ENCODE data around the gene AGRN.
"Not testable (repeated sequence)": the region's sequence is repeated elsewhere in the genome, so short reads cannot be mapped to it uniquely, and the experiment has no call there.

The AGRN gene

DNA sequence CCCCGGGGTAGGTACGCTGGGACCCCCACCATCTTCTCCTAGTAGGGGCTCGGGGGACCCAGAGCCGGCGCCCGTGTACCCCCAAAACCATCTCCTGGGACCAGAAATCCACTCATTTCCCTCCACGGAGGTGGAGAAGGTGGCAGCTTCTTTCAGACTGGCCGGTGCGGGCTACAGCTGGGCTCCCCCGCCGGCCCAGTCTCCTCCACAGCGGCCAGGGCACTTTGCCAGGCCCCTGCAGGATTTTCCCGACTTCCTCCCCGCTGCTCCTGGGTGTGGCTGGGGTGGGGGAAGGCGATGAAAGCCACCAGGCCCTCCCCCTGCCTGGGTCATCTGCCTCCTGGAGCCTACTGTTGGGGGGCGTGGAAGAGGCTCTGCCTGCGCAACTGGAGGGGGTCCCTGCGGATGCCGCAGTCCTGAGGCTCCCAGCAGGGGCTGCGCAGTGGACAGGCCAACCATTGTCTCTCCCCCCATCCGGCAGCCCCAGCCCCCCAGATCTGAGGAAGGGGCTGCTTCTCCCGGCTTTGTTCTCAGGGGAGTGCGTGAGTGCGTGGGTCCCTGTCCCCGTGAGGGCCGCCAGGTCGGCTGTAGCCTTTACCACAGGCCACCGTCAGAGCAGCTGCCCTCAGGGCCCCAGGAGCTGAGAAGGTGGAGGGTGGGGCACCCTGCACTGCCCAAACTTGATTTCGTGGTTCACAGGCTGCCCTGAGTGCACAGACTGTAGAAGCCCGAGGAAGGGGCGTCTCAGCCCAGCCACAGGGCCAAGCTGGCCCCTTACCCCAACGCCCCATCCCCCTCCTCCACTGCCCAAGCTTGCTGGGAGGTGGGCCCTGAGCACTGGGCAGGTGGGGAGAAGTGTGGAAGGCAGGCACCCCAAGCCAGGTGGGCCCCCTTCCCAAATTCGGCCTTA lies 1.3 kb downstream of the AGRN start:
- no peak for DNase-seq

GRCh38 chr1:1021920-1022259 lies 2.0 kb downstream of the AGRN start:
- DNase-seq, result no peak

DNA sequence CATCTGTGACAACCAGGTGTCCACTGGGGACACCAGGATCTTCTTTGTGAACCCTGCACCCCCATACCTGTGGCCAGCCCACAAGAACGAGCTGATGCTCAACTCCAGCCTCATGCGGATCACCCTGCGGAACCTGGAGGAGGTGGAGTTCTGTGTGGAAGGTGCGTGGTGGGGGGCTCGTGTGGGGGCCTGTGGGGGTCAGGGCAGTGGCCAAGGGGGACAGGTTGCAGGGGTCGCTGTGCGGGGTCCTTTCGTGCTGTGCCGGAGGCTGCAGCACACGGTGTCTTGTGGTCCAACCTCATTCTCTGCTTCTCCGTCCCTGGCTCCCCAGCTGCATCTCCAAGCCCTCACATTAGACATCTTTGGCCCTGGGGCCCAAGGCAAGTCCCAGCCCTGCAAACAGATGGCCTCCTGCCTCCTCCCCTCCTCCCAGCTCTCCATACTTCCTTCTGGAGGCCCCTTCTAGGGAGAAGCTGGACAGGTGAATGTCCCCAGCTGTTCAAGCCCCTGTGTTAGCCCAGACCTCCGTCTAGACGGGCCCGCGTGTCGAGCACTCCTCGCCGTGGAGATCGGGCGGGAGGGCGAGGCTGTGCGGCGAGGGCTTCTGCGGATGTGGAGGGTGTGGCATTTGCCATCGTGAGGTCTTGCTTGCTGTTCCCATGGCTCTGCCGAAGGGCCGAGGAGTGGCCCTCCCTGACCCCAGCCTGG lies 2.5 kb downstream of the AGRN start:
- no peak for DNase-seq

DNA sequence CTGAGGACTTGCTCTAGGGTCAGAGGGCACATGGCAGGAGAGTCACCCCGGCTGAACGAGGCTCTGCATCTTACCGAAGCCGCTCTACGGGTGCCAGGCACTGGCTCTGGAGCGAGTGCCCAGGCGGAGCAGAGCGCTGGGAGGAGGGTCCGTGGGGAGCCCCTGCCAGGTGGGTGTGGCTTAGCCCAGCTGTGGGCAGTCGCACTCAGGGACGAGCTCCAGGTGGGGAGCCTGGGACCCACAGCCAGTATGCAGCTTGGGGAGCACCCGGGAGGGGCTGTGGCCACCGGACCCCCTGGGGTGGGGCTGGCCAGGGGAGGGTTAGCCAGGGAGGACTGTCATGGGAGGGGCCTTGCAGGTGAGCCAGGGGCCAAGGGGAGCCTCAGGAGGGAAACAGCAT lies 3.8 kb downstream of the AGRN start:
- no peak for DNase-seq

GRCh38 chr1:1024149-1024770 lies 4.3 kb downstream of the AGRN start:
- no peak for DNase-seq

DNA sequence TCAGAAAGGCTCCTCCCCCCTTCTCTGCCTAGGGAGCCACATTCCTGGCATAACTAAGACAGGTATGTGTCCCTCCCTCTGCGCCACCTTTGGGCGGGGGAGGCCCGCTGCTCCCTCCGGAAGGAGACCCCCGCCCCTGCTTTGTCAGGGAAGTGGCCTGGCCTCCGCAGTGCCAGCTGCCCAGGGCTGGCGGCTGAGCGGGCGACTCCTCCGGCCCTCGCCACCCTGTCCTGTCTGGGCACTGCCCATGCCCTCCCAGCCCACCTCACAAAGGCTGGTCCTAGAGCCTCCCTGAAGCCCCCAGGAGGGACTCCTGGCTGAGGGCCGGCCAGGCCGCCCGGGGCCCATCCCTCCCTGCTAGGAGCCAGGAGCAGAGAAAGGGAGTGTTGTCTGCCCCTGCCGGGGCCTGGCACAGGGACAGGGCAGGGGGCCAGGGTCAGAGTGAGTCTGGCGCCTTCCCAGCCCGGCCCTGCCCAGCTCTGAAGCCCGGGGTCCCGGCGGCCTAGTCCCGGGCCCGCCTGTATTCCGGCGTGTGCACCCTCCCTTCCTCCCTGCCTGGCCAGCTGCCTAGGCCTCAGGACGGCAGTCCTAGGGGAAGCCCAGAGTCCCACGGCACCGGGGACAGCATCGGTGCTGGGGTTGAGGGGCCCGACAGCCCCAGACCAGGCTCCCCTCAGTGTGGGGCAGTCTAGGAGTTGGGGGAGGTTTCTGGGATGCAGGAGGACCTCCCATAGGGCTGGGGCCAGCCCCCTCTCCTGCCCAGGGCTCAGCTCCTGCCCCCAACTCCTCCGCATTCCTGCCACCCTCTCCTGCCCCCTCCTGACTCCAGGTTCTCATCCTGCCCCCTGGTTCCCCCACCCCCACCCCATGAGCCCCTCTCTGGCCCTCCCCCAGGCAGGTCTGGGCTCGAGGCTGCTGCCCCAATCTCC lies 5.1 kb downstream of the AGRN start:
- no peak for DNase-seq

GRCh38 chr1:1025730-1026129 lies 5.8 kb downstream of the AGRN start:
- DNase-seq, result no peak

DNA sequence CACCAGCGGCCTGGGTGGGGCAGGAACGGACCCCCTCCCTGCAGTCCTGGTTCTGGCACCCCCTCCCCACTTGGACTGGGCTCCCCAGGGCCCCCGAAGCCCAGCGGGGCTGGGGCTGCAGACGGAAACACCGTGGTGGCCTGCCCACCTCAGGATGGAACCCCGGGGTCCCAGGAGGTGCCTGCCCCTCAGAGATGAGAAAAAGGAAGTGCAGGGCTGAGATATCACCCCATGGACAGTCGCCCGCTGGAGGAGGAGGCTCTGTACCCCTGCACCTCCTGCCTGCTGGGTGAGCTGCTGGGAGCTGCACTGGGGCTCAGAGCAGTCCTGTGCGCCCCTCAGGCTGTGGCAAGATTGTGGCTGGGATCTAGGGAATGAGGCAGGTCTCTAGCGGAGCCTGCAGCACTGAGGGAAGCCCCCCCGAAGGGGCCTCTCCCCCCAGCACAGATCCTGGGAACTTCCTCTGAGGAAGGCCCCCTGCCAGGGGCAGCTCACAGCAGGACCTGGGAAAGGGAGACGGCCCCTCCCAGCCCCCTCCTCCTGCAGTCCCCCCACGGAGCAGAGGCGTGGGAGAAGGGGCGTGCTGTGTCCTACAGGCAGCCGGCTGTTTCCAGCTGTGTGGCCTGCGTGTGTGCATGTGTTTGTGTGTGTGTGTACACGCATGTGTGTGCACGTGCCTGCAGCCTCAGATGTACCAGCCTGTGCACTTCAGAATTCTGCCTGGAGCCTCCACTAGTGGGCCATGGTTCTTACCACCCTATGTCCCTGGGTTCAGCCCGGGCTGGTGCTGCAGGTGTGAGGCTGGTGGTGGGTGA lies 6.9 kb downstream of the AGRN start:
- no peak for DNase-seq

- DNase-seq, result no peak
These were observed 7.9 kb downstream of the AGRN start for GRCh38 chr1:1027791-1028190.

GRCh38 chr1:1030867-1031658 lies 11.1 kb downstream of the AGRN start:
- DNase-seq, result not testable (repeated sequence)

DNA sequence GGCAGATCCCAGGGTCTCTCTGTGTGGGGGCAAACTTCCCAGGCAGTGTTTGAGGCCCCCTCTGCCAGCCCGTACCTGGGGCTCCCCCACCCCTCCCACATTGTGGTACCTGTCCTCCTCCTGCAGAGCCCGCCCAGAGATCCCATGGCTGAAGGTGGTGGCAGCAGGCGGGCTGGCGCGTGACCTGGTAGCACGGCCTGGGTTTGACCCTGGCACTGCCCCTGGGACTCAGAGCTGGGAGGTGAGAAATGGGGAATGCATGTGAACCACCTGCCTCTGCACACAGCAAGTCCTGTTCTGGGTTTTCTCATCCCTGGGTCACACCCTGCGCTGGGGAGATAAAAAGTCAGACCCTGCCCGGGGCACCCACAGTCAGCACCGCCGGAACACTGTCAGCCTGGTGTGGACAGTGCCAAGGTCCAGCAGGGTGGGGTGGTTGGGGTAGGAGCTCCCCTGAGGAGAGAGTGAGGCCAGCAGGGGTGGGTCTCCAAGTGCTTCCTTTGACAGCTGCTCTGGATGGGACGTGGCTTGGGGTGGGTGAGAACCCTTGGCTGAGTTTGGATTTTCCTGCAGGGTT lies 11.8 kb downstream of the AGRN start:
- DNase-seq, result no peak

- no peak for DNase-seq
These were observed 12.5 kb downstream of the AGRN start for GRCh38 chr1:1032424-1032823.

- peak; percentile 79 for DNase-seq
These were observed 13.2 kb downstream of the AGRN start for GRCh38 chr1:1033009-1033587.

- no peak for DNase-seq
These were observed 14.0 kb downstream of the AGRN start for GRCh38 chr1:1033731-1034438.

- no peak for DNase-seq
These were observed 14.5 kb downstream of the AGRN start for GRCh38 chr1:1034439-1034781.

DNA sequence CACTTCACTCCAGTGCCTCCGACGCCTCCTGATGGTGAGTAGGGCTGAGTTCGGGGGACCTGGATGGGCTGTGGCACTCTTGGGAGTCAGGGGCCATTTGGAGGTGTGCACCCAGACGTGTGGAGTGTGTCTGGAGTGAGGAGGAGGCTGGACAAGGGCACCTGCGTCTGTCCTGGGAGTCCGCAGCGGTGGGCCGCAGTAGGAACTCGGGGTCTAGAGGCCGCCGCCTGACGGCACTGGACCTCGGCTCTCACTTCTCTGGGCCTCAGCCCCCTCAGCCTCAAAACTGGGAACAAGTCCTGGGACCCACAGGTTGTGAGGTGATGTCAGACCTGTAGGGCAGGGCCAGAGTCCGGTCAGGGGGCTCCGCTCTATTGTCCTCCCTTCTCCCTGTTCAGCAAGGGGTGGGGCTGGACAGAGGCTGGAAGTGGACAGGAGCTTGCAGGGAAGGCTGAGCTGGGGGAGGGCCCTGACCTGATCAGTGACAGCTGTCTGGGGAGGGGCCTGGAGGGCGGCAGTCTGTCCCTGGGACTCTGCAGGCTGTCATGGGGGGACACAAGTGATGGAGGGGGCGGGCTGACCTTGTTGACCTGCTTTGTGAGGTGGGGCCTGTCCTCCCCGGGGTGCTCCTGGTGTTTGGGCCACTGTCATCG lies 15.5 kb downstream of the AGRN start:
- DNase-seq, result no peak

GRCh38 chr1:1037366-1038327 lies 17.7 kb downstream of the AGRN start:
- no peak for DNase-seq

GRCh38 chr1:1038694-1039093 lies 18.8 kb downstream of the AGRN start:
- DNase-seq, result no peak

All from effector CD4-positive, alpha-beta T cell (primary cell).